Heart left ventricle (tissue), 16 donors: ENCODE data around the gene SLC66A1. TPM values are rescaled to one million over a fixed set of nuclear protein-coding genes. Genes with fewer than 3 reads are reported as not detected.

Experiments
- ATAC-seq, 4 donors: fragments of 200-7000 bp; cut with Tn5 transposase; one replicate each; pipeline ENCODE4 v1.9.1; 2020 to 2022; ENCODE audit warnings: moderate library complexity in 4 of 4, mild to moderate bottlenecking in 3 of 4, moderate number of reproducible peaks in 1 of 4
- DNase-seq, 5 donors: peaks; one replicate each; pipeline ENCODE4 v3.0.0-alpha.2; 2020
- H3K27ac ChIP-seq, 12 donors: fragments of 200-600 bp; sonication (generic) in 4 of 12; one replicate each; pipeline versions ENCODE4 v1.5.0 to v1.8.0; 2016 to 2022; ENCODE audit warnings: mild to moderate bottlenecking in 2 of 12
- H3K27me3 ChIP-seq, 9 donors: fragments of 200-600 bp; sonication (generic) in 2 of 9; one replicate each; pipeline versions ENCODE4 v1.5.1 to v1.8.0; 2016 to 2022; ENCODE audit warnings: mild to moderate bottlenecking in 3 of 9
- H3K36me3 ChIP-seq, 9 donors: fragments of 200-600 bp; sonication (generic) in 2 of 9; one replicate each; pipeline versions ENCODE4 v1.5.0 to v1.8.0; 2018 to 2022; ENCODE audit warnings: mild to moderate bottlenecking in 2 of 9
- H3K4me1 ChIP-seq, 12 donors: fragments of 200-600 bp; sonication (generic) in 4 of 12; one replicate each; pipeline versions ENCODE4 v1.5.0 to v1.8.0; 2016 to 2022; ENCODE audit warnings: mild to moderate bottlenecking in 3 of 12
- H3K4me3 ChIP-seq, 12 donors: fragments of 200-600 bp; sonication (generic) in 4 of 12; one replicate each; pipeline versions ENCODE4 v1.5.0 to v1.8.0; 2017 to 2022; ENCODE audit warnings: mild to moderate bottlenecking in 9 of 12, moderate library complexity in 4 of 12
- H3K9me3 ChIP-seq, 12 donors: fragments of 200-600 bp; sonication (generic) in 4 of 12; one replicate each; pipeline versions ENCODE4 v1.5.0 to v1.8.0; 2016 to 2022; ENCODE audit warnings: mild to moderate bottlenecking in 1 of 12
- CTCF ChIP-seq, 12 donors: fragments of 200-600 bp; sonication (generic) in 4 of 12; IDR thresholded peaks; one replicate each; pipeline versions ENCODE4 v1.5.0 to v1.8.0; 2018 to 2022; ENCODE audit warnings: antibody characterized with exemption in 12 of 12, mild to moderate bottlenecking in 5 of 12
- POLR2A ChIP-seq, 2 donors: fragments of 450-650 bp; IDR thresholded peaks; one replicate each; pipeline ENCODE4 v1.6.1; 2017; ENCODE audit warnings: antibody characterized with exemption in 2 of 2, mild to moderate bottlenecking in 2 of 2, moderate library complexity in 2 of 2
- WGBS, 4 donors: extraction: QIAGEN DNeasy Blood & Tissue Kit in 2 of 4; methylation state at CpG; one replicate each; pipeline versions ENCODE4 v1.1.5 to v1.1.7; 2013 to 2018; 5-methylcytosine and 5-hydroxymethylcytosine counted together
- intact Hi-C, 10 donors: fragments of 100-400 bp; cut with DNase I; formaldehyde crosslinking; loops; one replicate each; pipeline versions ENCODE4 v1.11.1 to v1.14.2; 2022
- polyA plus RNA-seq, 2 donors: library from polyadenylated mRNA; stranded (reverse); fragments of 200-250 nt; gene quantifications; one replicate each; pipeline ENCODE4 v1.2.3, GENCODE V29; 2013
- total RNA-seq, 9 donors: library from RNA; depleted of rRNA in 2 of 9; stranded (reverse); fragments of >200 nt in 2 of 9; fragmentation: NEBNext Ultra II Directional in 3 of 9; extraction: Animal tissue kit (Norgen Biotek cat#: 25700) in 3 of 9; gene quantifications; one replicate each; pipeline versions ENCODE4 v1.1.0 to v1.2.4, GENCODE V29; 2016 to 2023
- donor health status: ischemic (EF 13 %, LVEDD 7.1; RV severe dilation, severe dysfunction).
- donor health status: healthy with polysubstance abuse.
- donor health status: DM: no; HTN: yes; CAD: no.
- donor health status: DM: no; HTN: no; CAD: no.
- donor health status: ischemic (EF 25% LVEDD 6.9; RV normal size, moderate dysfunction).
- donor health status: ischemic (EF 25% LVEDD 5.7; RV mildly dilated, moderate dysfunction).
- donor health status: healthy.
- donor health status: DM: yes; HTN: yes; CAD: no.
- donor health status: ischemic (EF 35%, LVEDD 5.7; RV mildly dilated, moderate dysfunction).
- donor health status: nonischemic (EF 11% LVEDD 7.7; RV severe dilation, severe dysfunction).
- donor health status: DM: yes; HTN: yes; CAD: no.
- donor health status: PGD.
- donor health status: ischemic (EF 29% LVEDD 5.4; RV normal size, mild dysfunction).
- donor health status: nonischemic (EF 23%, LVEDD 6.1; RV moderate dilation, normal function).

The SLC66A1 gene
- total and polyA plus RNA-seq, 11 donors, result 6.4 to 19.4 (median 9.7) TPM

GRCh38 chr1:19319196-19319595 lies 7.1 kb downstream of the SLC66A1 start:
- H3K27me3 ChIP-seq, result no peaks in the 10 kb centered on the region
- no peak for DNase-seq
- peaks cover 0 to 43% (median 31%) of the 10 kb centered on the region in 9 donors for H3K36me3 ChIP-seq
- H3K27ac ChIP-seq, result no peak overlapping the region
- no peak overlapping the region for H3K4me3 ChIP-seq
- TF ChIP-seq POLR2A (IDR thresholded peaks at IDR 0.05) (no peak), CTCF (IDR thresholded peaks at IDR 0.05) (no peak)
- WGBS, 4 donors, result 82 to 94% (median 89%) methylated on average over 3 of the region's 3 CpGs
- no peaks in the 10 kb centered on the region for H3K9me3 ChIP-seq
- ATAC-seq, result no peak
- peaks cover 0 to 12% (median 0%) of the 10 kb centered on the region in 12 donors for H3K4me1 ChIP-seq
- intact Hi-C loops, result loop anchor here in 1 of 10 donors (10.0 kb wide), 1 partner anchor 414 kb away; the partner anchor contains the start of gene ALDH4A1

GRCh38 chr1:19321071-19321470 lies 8.9 kb downstream of the SLC66A1 start:
- intact Hi-C loops, result no loop called here
- WGBS, 4 donors, result 92 to 96% (median 93%) methylated on average over 3 of the region's 3 CpGs
- H3K4me3 ChIP-seq, result no peak overlapping the region
- ATAC-seq (no peak), DNase-seq (no peak)
- TF ChIP-seq CTCF (IDR thresholded peaks at IDR 0.05) (no peak), POLR2A (IDR thresholded peaks at IDR 0.05) (no peak)
- no peak overlapping the region for H3K27ac ChIP-seq
- peaks cover 0 to 62% (median 49%) of the 10 kb centered on the region in 9 donors for H3K36me3 ChIP-seq
- H3K4me1 ChIP-seq, result peaks cover 0 to 3% (median 0%) of the 10 kb centered on the region in 12 donors
- H3K9me3 ChIP-seq, result no peaks in the 10 kb centered on the region
- no peaks in the 10 kb centered on the region for H3K27me3 ChIP-seq

GRCh38 chr1:19322481-19322880 lies 10.4 kb downstream of the SLC66A1 start:
- WGBS, 4 donors, result 55 to 72% (median 64%) methylated on average over 9 to 10 of the region's 10 CpGs
- Histone ChIP-seq H3K4me3 (no peak overlapping the region), H3K4me1 (no peaks in the 10 kb centered on the region), H3K27ac (no peak overlapping the region), H3K27me3 (no peaks in the 10 kb centered on the region), H3K36me3 (peaks cover 0 to 75% (median 61%) of the 10 kb centered on the region in 9 donors), H3K9me3 (no peaks in the 10 kb centered on the region)
- TF ChIP-seq POLR2A (IDR thresholded peaks at IDR 0.05), result no peak
- no peak for TF ChIP-seq CTCF (IDR thresholded peaks at IDR 0.05)
- ATAC-seq (no peak), DNase-seq (peak in 1 of 5 donors; percentile 47)
- intact Hi-C loops, result no loop called here

GRCh38 chr1:19323987-19324664 lies 12.0 kb downstream of the SLC66A1 start:
- WGBS, 4 donors, result 80 to 92% (median 84%) methylated on average over 18 to 23 of the region's 23 CpGs
- Histone ChIP-seq H3K27ac (no peak overlapping the region), H3K27me3 (no peaks in the 10 kb centered on the region), H3K4me1 (no peaks in the 10 kb centered on the region), H3K4me3 (no peak overlapping the region), H3K9me3 (no peaks in the 10 kb centered on the region), H3K36me3 (peaks cover 0 to 78% (median 60%) of the 10 kb centered on the region in 9 donors)
- ATAC-seq (no peak), DNase-seq (peak in 1 of 5 donors; percentile 53)
- TF ChIP-seq CTCF (IDR thresholded peaks at IDR 0.05) (no peak), POLR2A (IDR thresholded peaks at IDR 0.05) (no peak)
- intact Hi-C loops, result no loop called here
